ENCODE data around the gene VRK2. TPM values are rescaled to one million over a fixed set of nuclear protein-coding genes. Genes with fewer than 3 reads are reported as not detected.

VRK2 gene
- total RNA-seq, 2 experiments from 2014 or later: 17.2 to 22.7 TPM

GRCh38 chr2:58194458-58194857 lies 147.9 kb downstream of the VRK2 start:
- POLR2A ChIA-PET: no interaction called here
- CTCF ChIA-PET (ENCODE audit: unreplicated experiment): no interaction called here
- Histone ChIP-seq H3K4me2 (ENCODE audit: low read length) (no peak overlapping the region), H3K9me3 (ENCODE audit: low read length) (no peaks in the 10 kb centered on the region), H3K79me2 (ENCODE audit: insufficient read depth, low read depth, low read length) (no peaks in the 10 kb centered on the region), H3K36me3 (ENCODE audit: insufficient read depth, low read length) (peaks cover 22% of the 10 kb centered on the region), H3K4me1 (ENCODE audit: insufficient read depth, low read length, poor library complexity, severe bottlenecking) (no peaks in the 10 kb centered on the region), H3K9me2 (ENCODE audit: insufficient read depth, low read length) (no peaks in the 10 kb centered on the region), H3K27ac (ENCODE audit: low read depth, low read length, poor library complexity, severe bottlenecking) (no peak overlapping the region), H4K20me1 (ENCODE audit: insufficient read depth, low read length) (no peaks in the 10 kb centered on the region), H2AFZ (ENCODE audit: low read length) (no peak overlapping the region), H3K4me3 (ENCODE audit: low read depth, low read length, poor library complexity, severe bottlenecking) (no peak overlapping the region)
- TF ChIP-seq CTCF (conservative IDR thresholded peaks at IDR 0.05; ENCODE audit: low read length): no peak
- no peak for TF ChIP-seq EZH2phosphoT487 (IDR thresholded peaks at IDR 0.05; ENCODE audit: borderline replicate concordance, low read depth, low read length)
- BruUV-seq (replicated peaks): no TSS peak
- no peak for DNase-seq (ENCODE audit: low spot score)
- intact Hi-C loops (cut with micrococcal nuclease; ENCODE audit: unreplicated experiment): no loop called here

DNA sequence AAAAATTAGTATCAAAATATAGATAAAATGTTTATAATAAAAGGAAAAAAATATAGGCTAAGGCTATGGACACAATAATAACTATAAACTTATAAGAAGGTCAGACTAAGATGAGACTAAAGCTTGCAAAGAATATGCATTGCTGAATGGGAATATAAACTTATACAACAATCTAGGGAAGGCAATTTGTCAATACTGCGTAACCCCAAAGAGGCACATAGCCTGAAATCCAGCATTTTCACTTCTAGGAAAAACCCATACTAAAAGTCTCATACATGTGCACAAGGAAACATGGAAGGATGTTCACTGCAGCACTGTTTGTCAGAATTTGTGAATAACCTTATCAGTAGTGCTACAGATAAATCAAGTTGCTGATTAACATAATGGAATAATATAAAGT lies 149.1 kb downstream of the VRK2 start:
- no TSS peak for BruUV-seq (replicated peaks)
- TF ChIP-seq CTCF (conservative IDR thresholded peaks at IDR 0.05; ENCODE audit: low read length): no peak
- no peak for TF ChIP-seq EZH2phosphoT487 (IDR thresholded peaks at IDR 0.05; ENCODE audit: borderline replicate concordance, low read depth, low read length)
- Histone ChIP-seq H3K4me2 (ENCODE audit: low read length) (no peak overlapping the region), H3K27ac (ENCODE audit: low read depth, low read length, poor library complexity, severe bottlenecking) (no peak overlapping the region), H3K4me1 (ENCODE audit: insufficient read depth, low read length, poor library complexity, severe bottlenecking) (no peaks in the 10 kb centered on the region), H3K36me3 (ENCODE audit: insufficient read depth, low read length) (peaks cover 22% of the 10 kb centered on the region), H4K20me1 (ENCODE audit: insufficient read depth, low read length) (no peaks in the 10 kb centered on the region), H3K9me2 (ENCODE audit: insufficient read depth, low read length) (no peaks in the 10 kb centered on the region), H3K4me3 (ENCODE audit: low read depth, low read length, poor library complexity, severe bottlenecking) (no peak overlapping the region), H3K79me2 (ENCODE audit: insufficient read depth, low read depth, low read length) (no peaks in the 10 kb centered on the region), H2AFZ (ENCODE audit: low read length) (no peak overlapping the region), H3K9me3 (ENCODE audit: low read length) (no peaks in the 10 kb centered on the region)
- intact Hi-C loops (cut with micrococcal nuclease; ENCODE audit: unreplicated experiment): no loop called here
- CTCF ChIA-PET (ENCODE audit: unreplicated experiment): no interaction called here
- POLR2A ChIA-PET: no interaction called here
- no peak for DNase-seq (ENCODE audit: low spot score)

- H3K4me2 ChIP-seq (ENCODE audit: low read length): no peak overlapping the region
- no peak overlapping the region for H3K4me3 ChIP-seq (ENCODE audit: low read depth, low read length, poor library complexity, severe bottlenecking)
- H2AFZ ChIP-seq (ENCODE audit: low read length): no peak overlapping the region
- no peaks in the 10 kb centered on the region for H4K20me1 ChIP-seq (ENCODE audit: insufficient read depth, low read length)
- H3K27ac ChIP-seq (ENCODE audit: low read depth, low read length, poor library complexity, severe bottlenecking): no peak overlapping the region
- no peak for DNase-seq (ENCODE audit: low spot score)
- intact Hi-C loops (cut with micrococcal nuclease; ENCODE audit: unreplicated experiment): no loop called here
- H3K36me3 ChIP-seq (ENCODE audit: insufficient read depth, low read length): peaks cover 27% of the 10 kb centered on the region
- TF ChIP-seq CTCF (conservative IDR thresholded peaks at IDR 0.05; ENCODE audit: low read length): no peak
- no peak for TF ChIP-seq EZH2phosphoT487 (IDR thresholded peaks at IDR 0.05; ENCODE audit: borderline replicate concordance, low read depth, low read length)
- no peaks in the 10 kb centered on the region for H3K4me1 ChIP-seq (ENCODE audit: insufficient read depth, low read length, poor library complexity, severe bottlenecking)
- BruUV-seq (replicated peaks): no TSS peak
- no peaks in the 10 kb centered on the region for H3K9me3 ChIP-seq (ENCODE audit: low read length)
- CTCF ChIA-PET (ENCODE audit: unreplicated experiment): no interaction called here
- POLR2A ChIA-PET: no interaction called here
- H3K9me2 ChIP-seq (ENCODE audit: insufficient read depth, low read length): no peaks in the 10 kb centered on the region
- H3K79me2 ChIP-seq (ENCODE audit: insufficient read depth, low read depth, low read length): no peaks in the 10 kb centered on the region
Measured at GRCh38 chr2:58197894-58198293, 151.3 kb downstream of the VRK2 start.

Measured in OCI-LY7 (cell line).